AG09319 (cell line): ENCODE results near the gene CCSER2.

Experiments used
- DNase-seq: peaks from one replicate; pipeline ENCODE4 v3.0.0-alpha.2; 2010; ENCODE audit warnings: low read depth; ENCODE audit errors: extremely low read depth
- TF ChIP-seq, protein P1 (sequence below): IDR thresholded peaks from 2 replicates; pipeline ENCODE4 v1.5.1; 2011; ENCODE audit warnings: low read depth, mild to moderate bottlenecking, inconsistent platforms, low read length, moderate library complexity

Gene CCSER2

DNA sequence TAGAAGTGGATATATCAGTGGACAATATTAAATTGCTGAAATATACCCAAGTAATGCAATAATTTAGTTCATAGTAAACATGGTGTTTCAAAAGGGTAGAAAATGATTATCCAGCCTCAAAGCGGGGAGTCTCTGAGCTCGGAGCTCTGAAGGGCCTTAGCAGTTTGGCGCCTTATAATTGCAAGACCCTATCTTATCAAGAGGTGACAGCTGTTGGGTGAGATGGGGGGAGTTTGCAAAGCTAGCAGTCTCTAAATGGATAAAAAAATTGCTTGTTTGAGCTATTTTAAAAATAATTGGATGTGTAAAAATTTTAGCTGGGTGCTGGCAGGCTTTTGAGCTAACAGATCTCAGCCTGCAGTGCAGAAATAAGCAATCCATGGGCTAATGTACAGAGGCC is 219.2 kb downstream of the CCSER2 start:
- TF ChIP-seq, protein P1, sequence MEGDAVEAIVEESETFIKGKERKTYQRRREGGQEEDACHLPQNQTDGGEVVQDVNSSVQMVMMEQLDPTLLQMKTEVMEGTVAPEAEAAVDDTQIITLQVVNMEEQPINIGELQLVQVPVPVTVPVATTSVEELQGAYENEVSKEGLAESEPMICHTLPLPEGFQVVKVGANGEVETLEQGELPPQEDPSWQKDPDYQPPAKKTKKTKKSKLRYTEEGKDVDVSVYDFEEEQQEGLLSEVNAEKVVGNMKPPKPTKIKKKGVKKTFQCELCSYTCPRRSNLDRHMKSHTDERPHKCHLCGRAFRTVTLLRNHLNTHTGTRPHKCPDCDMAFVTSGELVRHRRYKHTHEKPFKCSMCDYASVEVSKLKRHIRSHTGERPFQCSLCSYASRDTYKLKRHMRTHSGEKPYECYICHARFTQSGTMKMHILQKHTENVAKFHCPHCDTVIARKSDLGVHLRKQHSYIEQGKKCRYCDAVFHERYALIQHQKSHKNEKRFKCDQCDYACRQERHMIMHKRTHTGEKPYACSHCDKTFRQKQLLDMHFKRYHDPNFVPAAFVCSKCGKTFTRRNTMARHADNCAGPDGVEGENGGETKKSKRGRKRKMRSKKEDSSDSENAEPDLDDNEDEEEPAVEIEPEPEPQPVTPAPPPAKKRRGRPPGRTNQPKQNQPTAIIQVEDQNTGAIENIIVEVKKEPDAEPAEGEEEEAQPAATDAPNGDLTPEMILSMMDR, result no peak
- no peak for DNase-seq

DNA sequence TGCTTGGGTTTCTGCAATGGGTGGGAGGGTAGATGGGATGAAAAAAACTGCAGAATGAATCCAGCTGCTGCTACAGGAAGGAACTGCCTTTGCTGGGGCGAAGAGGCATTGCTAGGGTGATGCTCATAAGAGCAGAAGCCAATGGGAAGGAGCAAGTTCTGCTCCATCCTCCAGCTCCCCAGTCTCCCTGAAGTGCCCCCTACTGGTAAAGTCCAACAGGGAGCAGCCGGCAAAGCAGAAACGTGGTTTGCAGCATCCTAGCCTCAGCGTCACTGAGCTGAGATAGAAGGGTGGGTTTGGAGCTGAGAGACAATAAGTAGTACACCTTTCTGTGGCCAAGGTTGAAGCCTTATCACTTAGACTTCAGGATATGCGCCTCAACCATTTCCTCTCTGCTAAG is 220.5 kb downstream of the CCSER2 start:
- DNase-seq, result no peak
- TF ChIP-seq, protein P1, result peak; percentile 22

GRCh38 chr10:84549368-84550165 is 221.2 kb downstream of the CCSER2 start:
- TF ChIP-seq, protein P1, result no peak
- no peak for DNase-seq

DNA sequence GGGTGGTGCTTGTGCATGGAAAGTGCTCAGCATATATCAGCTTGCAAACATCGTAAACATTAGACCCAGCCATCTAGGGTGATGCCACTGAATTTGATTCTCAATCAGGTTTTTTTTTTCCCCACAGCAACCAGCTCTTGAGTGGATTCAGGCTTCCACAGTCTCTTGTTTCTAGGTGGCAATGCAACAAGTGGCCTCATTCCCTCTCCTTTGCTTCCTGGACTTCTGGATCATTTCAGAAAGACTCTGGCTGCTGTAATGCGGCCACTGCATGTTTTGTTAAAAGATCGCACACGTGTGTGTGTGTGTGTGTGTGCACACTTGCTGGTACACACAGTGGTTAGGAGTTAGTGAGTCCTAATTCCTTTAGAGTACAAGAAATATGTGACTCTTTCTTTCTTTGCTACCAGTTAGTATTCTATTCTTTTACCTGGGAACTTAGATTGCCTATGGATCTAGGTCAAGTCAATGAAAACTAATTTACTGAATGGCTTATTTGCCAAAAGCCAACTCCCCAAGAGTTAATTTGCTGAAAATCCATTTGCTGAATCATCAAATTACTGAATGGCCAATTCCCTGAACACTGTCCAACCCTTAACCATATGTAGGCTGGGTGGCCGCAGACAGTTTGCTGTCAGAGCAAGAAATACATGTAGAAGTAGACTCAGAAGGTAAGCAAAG is 222.5 kb downstream of the CCSER2 start:
- TF ChIP-seq, protein P1, result no peak
- DNase-seq, result no peak

- TF ChIP-seq, protein P1, result no peak
- no peak for DNase-seq
Observed at GRCh38 chr10:84551437-84552120, 223.2 kb downstream of the CCSER2 start.

DNA sequence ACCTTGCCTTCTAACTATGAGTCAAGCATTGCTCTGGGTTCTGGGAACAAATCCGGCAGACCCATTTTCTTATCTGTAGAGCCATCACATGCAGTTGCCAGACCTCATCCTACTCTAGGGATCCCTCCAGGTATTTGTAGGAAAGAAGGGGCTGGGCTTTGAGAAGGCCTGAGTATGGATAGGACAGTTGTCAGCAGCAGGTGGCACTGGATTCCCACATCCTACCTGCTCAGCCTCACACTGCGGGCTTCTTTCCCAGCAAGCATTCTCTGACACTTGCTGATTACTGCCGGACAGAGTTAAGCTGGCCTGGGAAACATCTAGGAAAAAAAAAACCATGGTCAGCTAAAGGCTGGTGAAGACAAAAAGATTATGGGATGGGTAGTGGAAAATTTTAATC is 224.1 kb downstream of the CCSER2 start:
- TF ChIP-seq, protein P1, result no peak
- no peak for DNase-seq

DNA sequence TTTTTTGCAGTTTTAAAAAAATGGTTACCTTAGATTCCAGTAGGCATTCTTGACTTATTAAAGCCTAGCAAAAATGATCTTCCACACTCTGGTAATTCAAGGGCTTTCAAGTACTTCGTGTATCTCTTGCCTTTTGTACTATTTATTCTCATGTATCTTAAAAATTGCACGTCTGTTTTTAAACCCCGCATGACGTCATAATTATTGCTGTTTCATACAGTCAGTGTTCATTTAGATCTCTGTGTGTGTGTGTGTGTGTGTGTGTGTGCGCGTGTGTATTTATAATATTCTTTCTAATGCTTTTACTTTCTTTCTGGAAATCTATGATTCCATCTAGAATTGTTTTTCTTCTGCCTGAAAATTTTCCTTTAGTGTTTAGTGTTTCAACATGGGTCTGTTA is 234.2 kb downstream of the CCSER2 start:
- DNase-seq, result no peak

More for the DNA sequence above, 234.2 kb downstream of the CCSER2 start:
- TF ChIP-seq, protein P1, result no peak
